EL (cell line): Measurements from ENCODE around the gene COIL.
"Not testable (repeated sequence)": the region's sequence is repeated elsewhere in the genome, so short reads cannot be mapped to it uniquely, and the experiment has no call there.

Experiments used
- DNase-seq: peaks from one replicate; pipeline ENCODE4 v3.0.0-alpha.2; 2016

Gene COIL

GRCh38 chr17:56960596-56961538 lies at the start of gene COIL:
Gene COIL (minus strand): TSS chr17:56961050. CDS start chr17:56961019, 31 bp downstream.
- DNase-seq, result peak; percentile 89

- DNase-seq, result no peak
Observed at GRCh38 chr17:57010487-57010886, 49.6 kb upstream of the COIL start.

- DNase-seq, result peak; percentile 53
Observed at GRCh38 chr17:57009737-57010445, 49.0 kb upstream of the COIL start.

GRCh38 chr17:57008958-57009357 lies 48.1 kb upstream of the COIL start:
- no peak for DNase-seq

GRCh38 chr17:57006040-57006439 lies 45.2 kb upstream of the COIL start:
- peak; percentile 51 for DNase-seq

- DNase-seq, result no peak
Observed at GRCh38 chr17:57004944-57005579, 44.2 kb upstream of the COIL start.

GRCh38 chr17:57002904-57003303 lies 42.1 kb upstream of the COIL start:
- DNase-seq, result no peak

GRCh38 chr17:57001541-57001940 lies 40.7 kb upstream of the COIL start:
- DNase-seq, result no peak

GRCh38 chr17:56997313-56997712 lies 36.5 kb upstream of the COIL start:
- no peak for DNase-seq

- DNase-seq, result no peak
Observed at GRCh38 chr17:56995766-56996165, 34.9 kb upstream of the COIL start.

GRCh38 chr17:56994009-56994792 lies 33.4 kb upstream of the COIL start:
- DNase-seq, result no peak

GRCh38 chr17:56992364-56992763 lies 31.5 kb upstream of the COIL start:
- DNase-seq, result no peak

- DNase-seq, result no peak
Observed at GRCh38 chr17:56988901-56989572, 28.2 kb upstream of the COIL start.

GRCh38 chr17:56987283-56987834 lies 26.5 kb upstream of the COIL start:
- no peak for DNase-seq

GRCh38 chr17:56985371-56986162 lies 24.7 kb upstream of the COIL start:
- DNase-seq, result no peak

GRCh38 chr17:56983366-56983765 lies 22.5 kb upstream of the COIL start:
- no peak for DNase-seq

GRCh38 chr17:56982312-56982711 lies 21.5 kb upstream of the COIL start:
- no peak for DNase-seq

- DNase-seq, result not testable (repeated sequence)
Observed at GRCh38 chr17:56980526-56980925, 19.7 kb upstream of the COIL start.

- no peak for DNase-seq
Observed at GRCh38 chr17:56979091-56979480, 18.2 kb upstream of the COIL start.

- DNase-seq, result peak; percentile 8
Observed at GRCh38 chr17:56978441-56979090, 17.7 kb upstream of the COIL start.
